ENCODE measurements around the gene ATRAID. TPM values are rescaled to one million over a fixed set of nuclear protein-coding genes. Genes with fewer than 3 reads are reported as not detected.

Gene ATRAID
- total RNA-seq, 1 donor from 2014 or later = 112 TPM

DNA sequence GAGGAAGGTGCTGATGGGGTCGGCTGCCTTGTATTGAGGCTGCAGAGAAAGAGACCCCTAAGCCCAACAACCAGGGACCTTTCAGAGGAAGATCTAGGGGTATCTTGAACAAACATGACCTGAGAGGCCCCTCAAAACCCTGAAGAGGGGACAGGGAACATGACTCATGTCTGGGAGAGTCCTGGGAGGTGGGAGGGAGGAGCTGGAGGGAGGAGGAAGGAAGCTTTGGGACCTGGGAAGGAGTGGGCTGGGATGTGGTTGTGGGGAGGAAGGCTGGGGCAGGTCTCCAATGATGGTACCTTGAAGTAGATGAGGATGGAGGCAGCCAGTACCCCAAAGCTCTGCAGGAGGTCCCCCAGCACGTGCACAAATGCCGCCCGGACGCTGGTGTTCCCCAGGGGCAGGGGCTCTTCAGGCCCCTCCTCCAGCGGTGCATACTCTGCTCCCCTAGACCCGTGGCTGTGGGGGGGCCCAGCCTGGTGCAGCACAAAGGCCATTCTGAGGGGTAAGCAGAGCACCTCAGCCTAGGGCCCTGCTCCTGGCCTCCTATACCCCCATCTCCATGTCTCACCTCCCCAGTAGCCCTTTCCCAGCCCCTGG is 45.1 kb downstream of the ATRAID start:
- Mint-ChIP-seq H3K4me3 (no peak overlapping the region), H3K4me1 (peaks cover 4% of the 10 kb centered on the region), H3K27ac (no peak overlapping the region), H3K9me3 (no peaks in the 10 kb centered on the region), H3K27me3 (ENCODE audit: low read depth) (peaks cover 74% of the 10 kb centered on the region), H3K36me3 (no peaks in the 10 kb centered on the region)
- TF ChIP-seq, protein P1, sequence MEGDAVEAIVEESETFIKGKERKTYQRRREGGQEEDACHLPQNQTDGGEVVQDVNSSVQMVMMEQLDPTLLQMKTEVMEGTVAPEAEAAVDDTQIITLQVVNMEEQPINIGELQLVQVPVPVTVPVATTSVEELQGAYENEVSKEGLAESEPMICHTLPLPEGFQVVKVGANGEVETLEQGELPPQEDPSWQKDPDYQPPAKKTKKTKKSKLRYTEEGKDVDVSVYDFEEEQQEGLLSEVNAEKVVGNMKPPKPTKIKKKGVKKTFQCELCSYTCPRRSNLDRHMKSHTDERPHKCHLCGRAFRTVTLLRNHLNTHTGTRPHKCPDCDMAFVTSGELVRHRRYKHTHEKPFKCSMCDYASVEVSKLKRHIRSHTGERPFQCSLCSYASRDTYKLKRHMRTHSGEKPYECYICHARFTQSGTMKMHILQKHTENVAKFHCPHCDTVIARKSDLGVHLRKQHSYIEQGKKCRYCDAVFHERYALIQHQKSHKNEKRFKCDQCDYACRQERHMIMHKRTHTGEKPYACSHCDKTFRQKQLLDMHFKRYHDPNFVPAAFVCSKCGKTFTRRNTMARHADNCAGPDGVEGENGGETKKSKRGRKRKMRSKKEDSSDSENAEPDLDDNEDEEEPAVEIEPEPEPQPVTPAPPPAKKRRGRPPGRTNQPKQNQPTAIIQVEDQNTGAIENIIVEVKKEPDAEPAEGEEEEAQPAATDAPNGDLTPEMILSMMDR (IDR thresholded peaks at IDR 0.05; ENCODE audit: unreplicated experiment) = no peak
- DNase-seq (ENCODE audit: low spot score in 2 of 2, unreplicated experiment in 2 of 2) = no peak

DNA sequence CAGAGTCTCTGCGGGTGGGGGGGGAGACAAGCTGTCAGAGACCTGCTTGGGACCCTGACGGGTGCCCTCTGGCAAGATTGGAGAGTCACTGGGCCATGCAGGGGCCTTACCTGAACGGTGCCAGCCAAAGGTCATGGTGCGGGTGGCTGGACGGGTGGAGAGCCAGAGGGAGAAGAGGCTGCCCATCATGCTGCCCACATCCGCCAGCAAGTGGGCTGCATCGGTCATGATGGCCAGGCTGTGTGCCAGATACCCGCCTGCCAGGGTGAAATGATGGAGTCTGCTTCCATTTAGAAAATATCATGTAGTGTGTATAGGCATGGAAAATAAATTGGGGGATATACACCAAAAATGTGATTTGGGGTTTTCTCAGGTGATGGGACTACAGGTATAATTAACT is 46.2 kb downstream of the ATRAID start:
- peaks cover 74% of the 10 kb centered on the region for H3K27me3 Mint-ChIP-seq (ENCODE audit: low read depth)
- H3K9me3 Mint-ChIP-seq = no peaks in the 10 kb centered on the region
- no peak overlapping the region for H3K27ac Mint-ChIP-seq
- DNase-seq (ENCODE audit: low spot score in 2 of 2, unreplicated experiment in 2 of 2) = no peak
- no peak overlapping the region for H3K4me3 Mint-ChIP-seq
- TF ChIP-seq, protein P1 (IDR thresholded peaks at IDR 0.05; ENCODE audit: unreplicated experiment) = no peak
- peaks cover 4% of the 10 kb centered on the region for H3K4me1 Mint-ChIP-seq
- H3K36me3 Mint-ChIP-seq = no peaks in the 10 kb centered on the region

DNA sequence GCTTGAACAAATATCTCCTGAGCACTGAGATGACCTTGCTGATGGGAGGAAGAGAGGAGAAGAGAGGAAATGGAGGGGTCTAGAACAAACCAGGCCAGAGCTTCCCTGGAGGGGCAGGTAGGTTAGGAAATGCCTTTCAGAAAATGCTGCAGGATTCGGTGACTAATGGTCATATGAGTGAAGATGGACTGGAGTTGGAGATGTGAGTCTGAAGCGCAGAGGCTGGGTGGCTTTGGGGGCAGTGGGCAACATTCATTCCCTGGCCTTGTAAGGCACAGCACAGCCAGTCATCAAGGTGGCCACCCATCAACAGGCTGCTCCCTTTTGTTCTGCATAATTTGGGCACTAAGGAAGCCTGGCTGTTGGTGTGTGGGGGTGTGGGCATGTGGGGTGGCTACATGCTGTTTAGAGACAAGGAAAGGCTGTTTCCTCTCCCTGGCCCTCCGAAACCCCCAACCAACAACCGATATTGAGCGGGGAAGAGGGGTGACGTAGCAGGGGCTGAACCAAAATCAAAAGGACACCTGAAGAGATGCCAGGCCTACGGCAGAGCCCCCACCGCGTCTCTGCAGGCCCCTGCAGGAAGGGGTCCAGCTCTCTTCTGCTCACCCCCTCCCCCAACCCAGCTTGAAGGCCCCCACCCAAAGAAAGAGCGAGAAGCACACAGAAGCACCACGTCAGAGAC is 49.5 kb downstream of the ATRAID start:
- Mint-ChIP-seq H3K27ac (no peak overlapping the region), H3K9me3 (no peaks in the 10 kb centered on the region), H3K4me1 (peaks cover 22% of the 10 kb centered on the region), H3K27me3 (ENCODE audit: low read depth) (peaks cover 53% of the 10 kb centered on the region), H3K36me3 (no peaks in the 10 kb centered on the region), H3K4me3 (peak overlapping the region; percentile 33)
- TF ChIP-seq, protein P1 (IDR thresholded peaks at IDR 0.05; ENCODE audit: unreplicated experiment) = no peak
- no peak for DNase-seq (ENCODE audit: low spot score in 2 of 2, unreplicated experiment in 2 of 2)

DNA sequence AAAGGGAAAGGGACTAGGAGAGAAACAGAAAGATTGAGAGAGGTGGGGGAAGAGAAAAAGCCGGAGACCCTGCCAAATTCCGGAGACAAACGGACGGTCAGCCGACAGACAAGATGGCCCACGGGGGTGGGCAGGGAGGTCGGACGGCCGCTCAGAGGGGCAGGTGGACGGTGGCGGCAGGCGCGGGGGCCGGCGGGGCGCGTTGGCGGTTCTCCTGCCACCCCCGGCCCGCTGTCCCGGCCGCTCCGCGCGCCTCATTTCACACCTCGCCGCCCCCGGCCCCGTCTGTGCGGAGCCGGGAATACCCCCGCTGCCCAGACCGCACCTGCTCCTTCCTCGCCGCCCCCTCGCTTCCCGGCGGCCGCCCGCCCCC is 50.1 kb downstream of the ATRAID start:
- no peak for DNase-seq (ENCODE audit: low spot score in 2 of 2, unreplicated experiment in 2 of 2)
- peak overlapping the region; percentile 33 for H3K4me3 Mint-ChIP-seq
- no peaks in the 10 kb centered on the region for H3K9me3 Mint-ChIP-seq
- H3K4me1 Mint-ChIP-seq = peaks cover 22% of the 10 kb centered on the region
- no peaks in the 10 kb centered on the region for H3K36me3 Mint-ChIP-seq
- H3K27ac Mint-ChIP-seq = no peak overlapping the region
- H3K27me3 Mint-ChIP-seq (ENCODE audit: low read depth) = peaks cover 47% of the 10 kb centered on the region
- TF ChIP-seq, protein P1 (IDR thresholded peaks at IDR 0.05; ENCODE audit: unreplicated experiment) = no peak

- TF ChIP-seq, protein P1 (IDR thresholded peaks at IDR 0.05; ENCODE audit: unreplicated experiment) = no peak
- DNase-seq (ENCODE audit: low spot score in 2 of 2, unreplicated experiment in 2 of 2) = peak; percentile 46 to 61
- Mint-ChIP-seq H3K27ac (no peak within 1 kb of the TSS), H3K4me1 (peaks cover 22% of the 10 kb centered on the region), H3K27me3 (ENCODE audit: low read depth) (peaks cover 40% of the 10 kb centered on the region), H3K9me3 (no peaks in the 10 kb centered on the region), H3K36me3 (no peaks in the 10 kb centered on the region), H3K4me3 (peak within 1 kb of the TSS; percentile 77)
These were observed 50.8 kb downstream of the ATRAID start, which contains the start of gene SLC30A3 for GRCh38 chr2:27262379-27263286. Gene SLC30A3 (minus strand): TSS chr2:27263047. CDS start chr2:27262906, 141 bp downstream.
